MV-4-11 (cell line): Measurements from ENCODE around the gene TP53RK.
A peak's percentile ranks its signal among the peaks of the same experiment; 100 is the strongest.

ENCODE experiments used
- DNase-seq: peaks from one replicate; lab custom pipeline; 2025; lab: John Stamatoyannopoulos, UW

The TP53RK gene

GRCh38 chr20:46689082-46689753, at the start of gene TP53RK:
Gene TP53RK (minus strand): TSS chr20:46689444. CDS start chr20:46689414, 30 bp downstream.
- peak; percentile 100 for DNase-seq

- peak; percentile 20 for DNase-seq
Observed at GRCh38 chr20:46735436-46735835, 46.2 kb upstream of the TP53RK start.

GRCh38 chr20:46731770-46732169, 42.5 kb upstream of the TP53RK start:
- no peak for DNase-seq

GRCh38 chr20:46725186-46726165, 36.2 kb upstream of the TP53RK start:
- DNase-seq, result no peak

- DNase-seq, result no peak
Observed at GRCh38 chr20:46724343-46724959, 35.2 kb upstream of the TP53RK start.

GRCh38 chr20:46723039-46723438, 33.8 kb upstream of the TP53RK start:
- DNase-seq, result no peak

- DNase-seq, result no peak
Observed at GRCh38 chr20:46722450-46722849, 33.2 kb upstream of the TP53RK start.

DNA sequence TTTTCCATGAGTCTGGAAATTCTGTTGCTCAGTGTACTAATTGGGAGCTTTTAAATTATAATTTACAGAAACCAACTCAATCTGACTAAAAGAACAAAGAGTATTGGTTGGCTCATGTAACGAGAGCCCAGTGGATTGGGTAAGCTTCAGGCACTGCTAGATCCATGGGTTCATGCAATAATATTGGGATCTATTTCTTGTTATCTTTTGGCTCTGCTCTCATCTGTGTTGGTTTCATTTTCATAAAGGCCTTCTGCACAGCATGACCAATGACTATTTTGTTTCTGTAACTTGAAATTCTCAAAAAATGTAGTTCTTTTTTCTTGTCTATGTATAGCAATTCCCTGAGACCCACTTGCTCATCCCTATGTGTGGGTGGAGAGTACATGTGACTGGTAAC, 32.2 kb upstream of the TP53RK start:
- no peak for DNase-seq

DNA sequence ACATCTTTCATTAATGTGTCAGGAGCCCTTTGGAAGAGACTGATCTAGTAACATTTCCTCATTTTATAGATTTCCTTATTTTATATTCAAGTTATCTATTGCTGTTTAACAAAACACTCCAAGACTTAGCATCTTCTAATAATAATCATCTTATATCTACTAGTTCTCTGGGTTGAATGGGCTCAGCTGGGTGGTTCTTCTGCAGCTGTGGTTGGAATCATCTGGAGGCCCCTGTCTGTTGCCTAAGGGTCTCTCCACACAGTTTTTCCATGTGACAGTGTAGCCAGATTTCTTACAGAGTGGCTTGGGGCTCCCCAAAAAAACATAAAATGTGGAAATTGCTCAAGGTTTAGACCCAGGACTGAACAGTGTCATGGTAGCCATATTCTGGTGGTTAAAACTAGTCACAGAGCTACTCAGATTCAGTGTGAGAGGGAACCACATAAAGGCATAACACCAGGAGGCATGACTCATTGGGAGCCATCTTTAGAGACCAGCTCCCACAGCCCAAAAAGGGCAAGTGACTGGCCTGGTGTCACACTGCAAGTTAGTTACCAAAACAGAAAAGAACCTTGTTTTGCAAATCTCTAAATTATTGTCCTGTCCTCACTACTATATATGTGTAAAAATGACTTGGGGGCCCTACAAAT, 31.7 kb upstream of the TP53RK start:
- DNase-seq, result peak; percentile 84

GRCh38 chr20:46720019-46720418, 30.8 kb upstream of the TP53RK start:
- no peak for DNase-seq

DNA sequence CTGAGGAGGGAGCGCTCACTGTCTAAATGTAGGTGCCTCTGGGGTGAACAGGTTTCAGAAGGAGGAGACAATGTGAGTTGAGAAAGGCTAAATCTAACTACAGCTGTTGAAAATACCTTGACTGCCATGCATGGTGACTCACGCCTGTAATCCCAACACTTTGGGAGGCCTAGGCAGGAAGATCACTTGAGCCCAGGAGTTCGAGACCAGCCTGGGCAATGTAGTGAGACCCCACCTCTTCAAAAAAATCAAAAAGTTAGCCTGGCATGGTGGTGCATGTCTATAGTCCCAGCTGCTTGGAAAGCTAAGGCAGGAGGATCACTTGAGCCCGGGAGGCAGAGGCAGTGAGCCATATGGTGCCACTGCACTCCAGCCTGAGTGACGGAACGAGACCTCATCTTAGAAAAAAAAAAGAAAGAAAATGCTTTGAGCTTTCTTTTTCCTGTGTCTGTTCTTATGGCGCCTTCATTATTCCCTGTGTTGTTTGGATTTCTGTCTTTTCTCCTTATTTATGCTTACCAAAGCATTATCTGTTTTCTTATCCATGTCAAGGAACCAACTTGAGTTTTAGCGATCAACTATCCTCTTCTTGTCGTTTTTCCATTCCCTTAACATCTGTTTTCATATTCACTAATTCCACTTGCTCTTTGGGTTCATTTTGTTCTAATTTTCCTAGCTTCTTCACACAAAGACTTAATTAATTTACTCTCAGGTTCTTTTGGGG, 28.7 kb upstream of the TP53RK start:
- DNase-seq, result no peak

DNA sequence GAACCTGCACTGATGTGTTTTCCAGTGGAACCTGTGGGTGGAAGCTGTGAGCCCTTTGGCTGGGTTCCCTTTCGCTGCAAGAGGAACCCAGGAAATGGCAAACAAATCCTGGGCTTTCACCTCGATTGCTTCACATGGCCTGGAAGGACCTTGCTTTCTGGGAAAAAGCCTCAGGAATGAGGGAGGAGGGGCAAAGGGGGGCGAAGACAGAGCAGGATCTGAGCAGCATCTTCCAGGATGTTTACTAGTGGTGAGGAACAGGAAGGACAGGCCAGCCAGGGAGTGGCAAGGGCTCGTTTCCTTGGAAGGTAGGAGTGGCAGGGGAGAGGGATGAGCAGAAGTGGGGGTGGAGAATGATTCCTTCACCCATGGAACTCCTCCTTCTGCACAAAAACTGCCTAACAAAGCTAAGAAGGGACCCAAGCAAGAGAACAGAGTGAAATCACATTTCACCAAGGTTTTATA, 26.1 kb upstream of the TP53RK start:
- DNase-seq, result no peak

DNA sequence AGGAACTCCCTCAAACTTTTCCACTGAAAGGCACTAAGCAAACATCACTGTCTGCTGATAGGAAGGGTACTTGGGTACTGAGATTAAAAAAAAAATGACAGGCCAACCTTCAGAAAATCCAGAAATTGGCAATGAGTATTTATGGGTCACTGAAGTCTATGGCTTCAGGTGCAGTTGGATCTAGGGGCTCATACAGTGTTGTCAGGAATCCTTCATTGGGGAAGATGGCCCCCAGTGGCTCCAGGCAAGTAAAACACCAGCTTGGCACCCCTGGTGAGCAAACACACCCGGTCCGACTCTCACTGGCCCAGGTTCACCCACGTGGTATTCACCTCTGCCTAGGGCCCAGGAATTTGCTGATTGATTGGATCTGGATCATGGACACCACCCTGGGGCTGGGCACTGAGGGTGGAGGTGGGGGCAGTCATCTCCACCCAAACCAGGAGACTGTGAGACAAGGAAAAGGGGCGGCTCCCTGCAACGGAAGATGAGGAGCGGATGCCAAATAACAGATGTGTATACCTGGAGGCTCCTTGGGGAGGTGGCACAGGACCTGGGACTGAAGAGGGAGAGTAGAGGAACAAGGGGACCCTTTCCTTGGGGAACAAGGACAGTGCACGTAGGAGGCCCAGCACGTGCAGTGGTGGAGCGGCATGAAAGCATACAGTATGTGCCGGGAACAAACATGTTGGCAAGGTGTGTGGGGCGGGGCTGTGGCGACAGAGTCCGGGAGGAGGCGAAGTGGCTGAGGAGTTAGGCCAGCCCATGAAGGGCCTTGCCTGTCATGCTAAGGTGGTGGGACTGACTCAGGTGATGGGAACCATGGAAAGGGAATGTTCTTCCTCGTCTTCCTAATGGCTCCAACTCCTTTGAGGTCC, 25.0 kb upstream of the TP53RK start:
- no peak for DNase-seq

GRCh38 chr20:46712056-46712636, 22.9 kb upstream of the TP53RK start:
- DNase-seq, result peak; percentile 68

DNA sequence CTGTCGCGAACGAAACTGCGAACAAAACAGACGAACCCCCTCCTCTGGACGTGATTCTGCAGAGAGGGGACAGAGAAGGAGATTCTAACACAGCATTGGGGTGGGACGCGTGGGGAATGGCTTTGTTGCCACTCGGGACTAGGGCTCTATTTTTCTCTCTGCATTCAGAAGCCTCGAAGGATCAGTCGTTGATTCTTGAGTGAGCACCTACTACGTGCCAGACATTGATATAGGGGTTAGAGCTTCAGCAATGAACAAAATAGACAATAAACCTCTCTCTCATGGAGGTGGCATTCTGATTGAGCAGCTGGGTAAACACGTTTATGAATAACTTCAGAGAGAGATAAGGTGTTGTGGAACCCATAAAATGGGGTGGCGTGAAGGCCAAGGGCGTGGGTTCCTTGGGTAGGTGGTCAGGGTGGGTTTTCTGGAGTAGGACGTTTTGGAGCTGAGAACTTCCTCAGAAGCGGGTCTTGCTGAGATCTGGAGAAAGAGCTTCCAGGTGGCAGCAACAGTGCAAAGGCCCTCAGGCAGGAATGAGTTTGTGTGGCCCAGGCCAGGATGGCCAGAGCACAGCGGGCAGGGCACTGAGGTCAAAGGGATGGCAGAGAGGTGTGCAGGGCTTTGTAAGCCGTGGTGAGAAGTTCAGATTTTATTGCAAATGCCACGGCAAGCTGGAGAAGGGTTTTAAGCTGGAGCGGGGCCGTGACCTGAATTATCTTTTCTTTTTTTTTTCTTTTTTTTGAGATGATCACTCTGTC, 21.1 kb upstream of the TP53RK start:
- no peak for DNase-seq

- DNase-seq, result no peak
Observed at GRCh38 chr20:46709459-46710152, 20.4 kb upstream of the TP53RK start, which contains the start of gene SLC2A10. Gene SLC2A10 (plus strand): TSS chr20:46709649. CDS start chr20:46709737, 88 bp downstream.

GRCh38 chr20:46709055-46709458, 19.8 kb upstream of the TP53RK start:
- no peak for DNase-seq

DNA sequence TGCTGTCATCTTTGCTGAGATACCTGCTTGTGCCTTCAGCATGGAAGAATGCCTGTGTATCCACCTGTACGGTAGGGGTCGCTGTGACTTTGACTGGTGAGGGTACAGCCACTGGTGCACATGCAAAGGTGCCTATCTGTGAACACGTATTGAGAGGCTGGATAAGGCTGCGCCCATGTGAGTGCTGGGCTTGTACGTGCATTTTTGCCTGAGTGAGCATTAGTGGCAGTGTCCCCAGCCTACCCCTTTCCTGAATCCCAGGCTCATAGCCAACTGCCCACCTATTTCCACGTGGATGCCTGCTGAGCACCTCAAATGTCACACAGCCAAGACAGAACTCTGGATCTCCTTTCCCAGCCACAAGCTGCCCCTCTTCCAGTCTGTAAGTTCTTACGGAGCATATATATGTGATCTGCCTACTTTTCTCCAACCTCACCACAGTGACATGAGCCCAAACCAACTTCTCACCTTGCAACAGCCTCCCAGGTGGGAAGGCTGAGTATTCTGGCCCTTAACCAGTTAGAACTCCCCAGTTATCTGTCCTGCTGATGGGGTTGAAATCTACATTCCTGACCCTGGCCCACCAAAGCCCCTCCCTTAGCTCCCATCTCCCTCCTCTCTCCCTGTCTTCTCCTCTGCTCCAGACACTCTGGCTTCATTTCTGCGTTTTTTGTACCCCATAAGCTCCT, 19.1 kb upstream of the TP53RK start:
- no peak for DNase-seq
